HL-60 (cell line): ENCODE results near the gene F8.
"Not testable (repeated sequence)": the region's sequence is repeated elsewhere in the genome, so short reads cannot be mapped to it uniquely, and the experiment has no call there.

Experiments
- DNase-seq, 2 experiments: peaks; one replicate each; pipeline ENCODE4 v3.0.0-alpha.2; 2010 to 2020; ENCODE audit warnings: low read depth in 1 of 2, low spot score in 1 of 2
- H3K27ac ChIP-seq: fragments of 250-450 bp; sonication (Bioruptor Pico); replicated peaks from 2 replicates; pipeline ENCODE4 v1.5.1; 2020; ENCODE audit warnings: mild to moderate bottlenecking, moderate library complexity
- H3K27me3 ChIP-seq: fragments of 250-450 bp; sonication (Bioruptor Pico); 2 replicates; pipeline ENCODE4 v1.5.1; 2021; ENCODE audit warnings: mild to moderate bottlenecking, moderate library complexity; ENCODE audit not compliant: insufficient read depth, poor library complexity, severe bottlenecking
- H3K4me3 ChIP-seq: replicated peaks from 2 replicates; pipeline ENCODE4 v1.5.1; 2011; ENCODE audit warnings: mild to moderate bottlenecking, control low read depth, low read length; ENCODE audit not compliant: insufficient read depth
- CTCF ChIP-seq: IDR thresholded peaks from one replicate; pipeline ENCODE4 v1.5.1; 2011; ENCODE audit warnings: low read length, control low read depth, inconsistent platforms; ENCODE audit not compliant: insufficient read depth
- GABPA ChIP-seq: IDR thresholded peaks from 2 replicates; pipeline ENCODE4 v1.6.1; 2012; ENCODE audit warnings: low read depth
- POLR2AphosphoS5 ChIP-seq: IDR thresholded peaks from 2 replicates; pipeline ENCODE4 v1.6.1; 2012; ENCODE audit warnings: low read depth
- REST ChIP-seq: IDR thresholded peaks from 2 replicates; pipeline ENCODE4 v1.6.1; 2012; ENCODE audit warnings: low read depth; ENCODE audit not compliant: insufficient replicate concordance
- SPI1 ChIP-seq: IDR thresholded peaks from 2 replicates; pipeline ENCODE4 v1.6.1; 2012; ENCODE audit warnings: low read depth, mild to moderate bottlenecking, borderline replicate concordance

F8 gene

GRCh38 chrX:154967603-154968002 is 54.9 kb downstream of the F8 start:
- Histone ChIP-seq H3K27me3 (peaks cover 2% of the 10 kb centered on the region), H3K27ac (no peak overlapping the region), H3K4me3 (no peak overlapping the region)
- DNase-seq = no peak
- TF ChIP-seq CTCF (no peak), GABPA (no peak), SPI1 (no peak)

GRCh38 chrX:154961947-154962346 is 60.6 kb downstream of the F8 start:
- TF ChIP-seq CTCF = no peak
- TF ChIP-seq SPI1 = no peak
- no peak for TF ChIP-seq REST
- TF ChIP-seq POLR2AphosphoS5 = no peak
- TF ChIP-seq GABPA = no peak
- no peak for DNase-seq
- Histone ChIP-seq H3K4me3 (no peak overlapping the region), H3K27ac (no peak overlapping the region), H3K27me3 (no peaks in the 10 kb centered on the region)

GRCh38 chrX:154955799-154956198 is 66.7 kb downstream of the F8 start:
- not testable (repeated sequence) for H3K27me3 ChIP-seq, H3K27ac ChIP-seq, H3K4me3 ChIP-seq, DNase-seq

- H3K27ac ChIP-seq, H3K4me3 ChIP-seq, DNase-seq, H3K27me3 ChIP-seq: not testable (repeated sequence)
Observed at GRCh38 chrX:154939265-154939664, 83.3 kb downstream of the F8 start.

- not testable (repeated sequence) for H3K27ac ChIP-seq, H3K27me3 ChIP-seq, DNase-seq, H3K4me3 ChIP-seq
Observed at GRCh38 chrX:154924771-154925170, 97.8 kb downstream of the F8 start.

GRCh38 chrX:154918060-154918483 is 104.5 kb downstream of the F8 start:
- no peaks in the 10 kb centered on the region for H3K27me3 ChIP-seq
- H3K27ac ChIP-seq = no peak overlapping the region
- no peak for TF ChIP-seq POLR2AphosphoS5
- peak; percentile 33 for TF ChIP-seq CTCF
- H3K4me3 ChIP-seq = no peak overlapping the region; the same call in 1 of the 2 replicates
- peak in 1 of 2 experiments; percentile 38 for DNase-seq
